ENCODE results near the gene GLI3.

GLI3 gene

GRCh38 chr7:42151309-42151708, 85.7 kb downstream of the GLI3 start:
- Histone ChIP-seq H3K27ac (no peak overlapping the region), H3K4me3 (ENCODE audit: low read depth, low read length) (no peak overlapping the region), H3K36me3 (replicated peaks) (no peaks in the 10 kb centered on the region), H3K27me3 (replicated peaks) (no peaks in the 10 kb centered on the region)
- in situ Hi-C loops (cut with HindIII; ENCODE audit: low pct_ligation_motif_present, low sequenced_read_pairs): no loop called here
- no peak for TF ChIP-seq CTCF (IDR thresholded peaks at IDR 0.05; ENCODE audit: low read depth, low read length, missing control alignments)
- no peak for DNase-seq

GRCh38 chr7:42145539-42145938, 91.5 kb downstream of the GLI3 start:
- no peak overlapping the region for H3K4me3 ChIP-seq (ENCODE audit: low read depth, low read length)
- in situ Hi-C loops (cut with HindIII; ENCODE audit: low pct_ligation_motif_present, low sequenced_read_pairs): no loop called here
- no peaks in the 10 kb centered on the region for H3K36me3 ChIP-seq (replicated peaks)
- H3K27ac ChIP-seq: no peak overlapping the region
- no peak for TF ChIP-seq CTCF (IDR thresholded peaks at IDR 0.05; ENCODE audit: low read depth, low read length, missing control alignments)
- no peak for DNase-seq
- no peaks in the 10 kb centered on the region for H3K27me3 ChIP-seq (replicated peaks)

- Histone ChIP-seq H3K27me3 (replicated peaks) (no peaks in the 10 kb centered on the region), H3K36me3 (replicated peaks) (no peaks in the 10 kb centered on the region), H3K4me3 (ENCODE audit: low read depth, low read length) (no peak overlapping the region), H3K27ac (no peak overlapping the region)
- in situ Hi-C loops (cut with HindIII; ENCODE audit: low pct_ligation_motif_present, low sequenced_read_pairs): no loop called here
- no peak for TF ChIP-seq CTCF (IDR thresholded peaks at IDR 0.05; ENCODE audit: low read depth, low read length, missing control alignments)
- DNase-seq: peak; percentile 12
Measured at GRCh38 chr7:42144604-42145003, 92.4 kb downstream of the GLI3 start.

- H3K36me3 ChIP-seq (replicated peaks): no peaks in the 10 kb centered on the region
- peak; percentile 15 for DNase-seq
- no peaks in the 10 kb centered on the region for H3K27me3 ChIP-seq (replicated peaks)
- H3K4me3 ChIP-seq (ENCODE audit: low read depth, low read length): peak overlapping the region; percentile 3
- no peak for TF ChIP-seq CTCF (IDR thresholded peaks at IDR 0.05; ENCODE audit: low read depth, low read length, missing control alignments)
- H3K27ac ChIP-seq: no peak overlapping the region
- in situ Hi-C loops (cut with HindIII; ENCODE audit: low pct_ligation_motif_present, low sequenced_read_pairs): no loop called here
Measured at GRCh38 chr7:42143711-42144600, 93.1 kb downstream of the GLI3 start.

GRCh38 chr7:42142089-42142488, 94.9 kb downstream of the GLI3 start:
- DNase-seq: no peak
- Histone ChIP-seq H3K27ac (no peak overlapping the region), H3K4me3 (ENCODE audit: low read depth, low read length) (no peak overlapping the region), H3K36me3 (replicated peaks) (no peaks in the 10 kb centered on the region), H3K27me3 (replicated peaks) (no peaks in the 10 kb centered on the region)
- TF ChIP-seq CTCF (IDR thresholded peaks at IDR 0.05; ENCODE audit: low read depth, low read length, missing control alignments): no peak
- in situ Hi-C loops (cut with HindIII; ENCODE audit: low pct_ligation_motif_present, low sequenced_read_pairs): no loop called here

All from brain microvascular endothelial cell (primary cell).